ENCODE data around the gene ANXA5.
"Not testable (repeated sequence)": the region's sequence is repeated elsewhere in the genome, so short reads cannot be mapped to it uniquely, and the experiment has no call there.

Gene ANXA5

DNA sequence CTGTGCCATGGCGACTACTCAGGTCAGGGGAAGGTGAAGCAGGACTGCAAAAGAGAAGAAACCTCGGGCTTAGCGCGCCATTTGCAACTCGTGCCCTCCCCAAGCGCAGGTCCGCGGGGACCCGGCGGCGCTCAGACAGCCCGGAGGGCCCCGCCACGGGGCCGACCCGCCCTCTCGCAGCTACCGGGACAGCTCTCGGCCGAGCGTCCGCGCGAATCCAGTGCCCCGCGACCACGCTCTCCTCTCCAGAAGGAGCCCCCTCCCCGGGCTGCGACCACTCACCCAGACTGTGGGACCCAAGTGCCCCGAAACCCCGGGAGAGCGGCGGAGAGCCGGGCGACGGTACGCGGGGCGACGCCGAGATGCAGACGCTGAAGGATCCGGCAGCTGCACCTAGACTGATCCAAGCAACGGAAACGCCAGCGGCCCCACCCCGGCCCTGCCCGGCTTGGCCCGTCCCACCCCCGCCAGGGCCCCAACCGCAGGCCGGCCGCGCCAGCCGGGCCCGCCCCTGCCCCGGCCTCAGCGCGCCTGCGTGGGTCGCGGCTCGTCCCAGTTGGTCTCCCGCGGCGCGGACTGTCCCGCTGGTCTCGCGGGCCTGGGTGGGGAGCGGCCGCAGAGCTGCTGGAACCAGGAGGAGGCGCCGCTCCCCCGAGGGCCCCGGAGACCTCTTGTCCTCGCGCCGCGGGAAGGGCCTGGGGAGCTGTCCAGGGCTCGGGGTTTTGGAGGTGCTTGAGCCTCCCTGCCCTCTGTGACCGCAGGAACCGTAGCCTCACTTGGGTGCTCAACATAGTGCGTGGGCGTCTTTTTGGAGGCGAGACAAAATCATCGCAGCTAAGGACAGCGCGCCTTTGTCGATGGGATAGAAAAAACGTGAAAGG is at the start of gene ANXA5:
Gene ANXA5, minus strand, starts transcription at position 400 of the 881 bp plus-strand sequence. Its CDS starts 391 bp downstream, at position 9.
- Histone ChIP-seq H3K4me3 (peak within 1 kb of the TSS; percentile 84 to 97 (median 95)), H3K27ac (peak within 1 kb of the TSS; percentile 88 to 99 (median 97))

DNA sequence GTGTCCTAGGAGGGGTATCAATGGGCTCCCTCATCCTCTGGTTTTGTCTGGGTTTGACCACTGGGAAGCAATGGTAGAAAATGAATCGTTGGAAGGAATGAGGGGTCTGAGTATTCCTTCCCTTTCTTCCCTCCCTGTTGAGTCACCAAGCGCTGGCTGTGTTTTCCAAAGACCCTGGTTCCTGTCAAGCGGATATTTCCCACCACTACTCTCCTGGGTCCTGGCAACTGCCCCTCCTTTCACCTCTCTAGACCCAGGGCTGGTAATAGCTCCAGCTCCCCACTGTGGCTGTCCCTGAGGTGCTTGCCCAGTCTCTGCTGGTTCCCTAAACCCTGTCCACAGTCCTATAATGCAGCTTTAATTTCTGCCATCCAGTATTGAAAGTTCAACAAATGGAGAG is 46.0 kb upstream of the ANXA5 start:
- Histone ChIP-seq H3K27ac (no peak overlapping the region), H3K4me3 (no peak overlapping the region)

DNA sequence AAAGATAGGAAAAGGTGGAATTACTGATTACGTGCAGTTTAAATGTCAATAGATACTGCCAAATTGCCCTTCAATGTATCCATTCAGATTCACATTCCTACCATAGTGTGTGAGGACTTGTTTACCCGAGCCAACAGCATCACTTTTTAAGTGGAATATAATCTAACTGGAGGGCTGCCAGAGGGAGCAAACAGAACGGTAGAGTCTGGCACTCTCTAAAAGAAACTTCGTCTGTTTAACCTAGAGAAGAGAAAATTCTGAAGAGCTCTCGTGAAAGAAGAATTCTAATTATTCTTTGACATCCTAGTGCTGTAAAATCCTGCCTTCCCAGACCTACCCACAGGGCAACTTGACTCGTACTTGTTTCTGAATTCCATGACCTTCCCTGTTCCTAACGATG is 45.0 kb upstream of the ANXA5 start:
- H3K4me3 ChIP-seq: no peak overlapping the region
- H3K27ac ChIP-seq: no peak overlapping the region

DNA sequence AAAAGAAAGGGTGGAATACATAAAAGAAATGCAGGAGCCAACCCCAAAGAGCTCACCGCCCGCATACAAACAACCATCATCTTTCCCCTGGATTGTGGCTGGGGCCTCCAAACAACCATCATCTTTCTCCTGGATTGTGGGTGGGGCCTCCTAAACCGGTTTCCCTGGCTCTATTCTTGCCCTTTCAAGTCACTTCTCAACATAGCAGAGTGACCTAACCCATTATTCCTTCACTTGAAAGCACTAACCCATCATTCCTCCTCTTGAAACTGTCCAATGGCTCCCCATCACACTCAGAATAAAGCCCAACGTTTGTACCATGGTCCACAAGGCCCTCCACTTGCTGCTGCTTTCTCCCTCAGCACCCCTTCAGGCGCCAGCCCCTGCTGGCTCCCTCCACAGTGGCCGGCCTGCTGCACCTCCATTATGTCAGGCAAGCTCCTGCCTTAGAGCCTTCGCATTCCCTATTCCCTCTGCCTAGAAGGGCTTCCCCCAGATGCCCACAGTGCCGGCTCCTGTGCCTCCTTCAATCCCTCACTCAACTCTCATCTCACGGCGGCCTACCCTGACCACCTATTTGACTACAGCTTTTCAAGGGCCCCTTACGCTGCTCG is 44.1 kb upstream of the ANXA5 start:
- Histone ChIP-seq H3K27ac (no peak overlapping the region), H3K4me3 (no peak overlapping the region)

DNA sequence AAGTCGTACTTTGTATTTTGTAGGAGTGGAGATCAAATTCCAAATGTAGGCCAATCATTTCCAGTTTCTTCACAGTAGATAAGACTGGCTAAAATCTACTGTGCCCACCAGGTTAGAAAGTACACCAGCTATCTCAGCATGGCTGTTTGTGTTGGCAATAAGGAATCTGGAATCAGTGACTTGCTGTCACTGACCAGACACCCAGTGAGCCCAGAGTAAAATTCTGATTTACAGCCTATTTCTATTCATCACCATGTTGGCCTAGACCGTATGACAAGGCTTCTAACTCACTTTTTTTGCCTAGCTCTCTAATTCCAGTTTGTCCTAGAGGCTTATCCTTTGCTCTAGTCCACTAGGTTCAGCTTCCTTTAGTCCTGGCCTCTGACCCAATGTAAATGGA is 42.8 kb upstream of the ANXA5 start:
- Histone ChIP-seq H3K27ac (no peak overlapping the region), H3K4me3 (no peak overlapping the region)

DNA sequence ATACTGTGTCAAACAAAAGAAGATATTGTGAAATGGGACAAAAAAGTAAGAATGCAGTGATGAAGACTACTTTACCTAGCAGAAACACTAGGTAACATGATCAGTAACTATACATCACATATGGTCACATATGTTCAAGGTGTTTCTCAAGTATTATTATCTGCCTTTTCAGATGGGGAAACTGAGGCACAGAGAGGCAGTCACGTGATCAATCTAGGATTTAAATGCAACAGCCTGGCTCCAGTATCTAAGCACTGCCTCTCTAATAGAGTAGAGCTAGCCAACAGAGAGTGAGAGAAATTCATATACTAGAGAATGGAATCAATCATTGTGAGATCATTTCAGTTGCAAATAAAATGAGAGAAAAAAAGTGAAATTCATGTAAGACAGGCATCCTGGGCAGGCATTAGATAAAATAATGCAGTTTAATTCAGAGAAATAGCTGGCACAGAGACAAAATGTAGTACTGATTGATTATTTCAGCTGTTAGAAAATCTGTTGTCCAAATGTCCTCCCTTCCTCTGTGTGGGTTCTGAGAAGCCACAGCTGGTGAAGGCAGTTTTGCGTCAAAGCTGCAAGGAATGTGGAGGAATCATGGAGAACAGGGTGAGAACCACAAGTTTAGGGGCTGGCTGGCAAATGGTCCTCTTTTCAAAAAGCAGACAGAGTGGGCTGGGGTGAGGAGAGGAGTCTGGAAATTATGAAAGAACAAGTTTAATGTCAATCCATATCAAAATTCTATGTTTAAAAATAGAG is 42.2 kb upstream of the ANXA5 start:
- H3K4me3 ChIP-seq: no peak overlapping the region
- no peak overlapping the region for H3K27ac ChIP-seq

DNA sequence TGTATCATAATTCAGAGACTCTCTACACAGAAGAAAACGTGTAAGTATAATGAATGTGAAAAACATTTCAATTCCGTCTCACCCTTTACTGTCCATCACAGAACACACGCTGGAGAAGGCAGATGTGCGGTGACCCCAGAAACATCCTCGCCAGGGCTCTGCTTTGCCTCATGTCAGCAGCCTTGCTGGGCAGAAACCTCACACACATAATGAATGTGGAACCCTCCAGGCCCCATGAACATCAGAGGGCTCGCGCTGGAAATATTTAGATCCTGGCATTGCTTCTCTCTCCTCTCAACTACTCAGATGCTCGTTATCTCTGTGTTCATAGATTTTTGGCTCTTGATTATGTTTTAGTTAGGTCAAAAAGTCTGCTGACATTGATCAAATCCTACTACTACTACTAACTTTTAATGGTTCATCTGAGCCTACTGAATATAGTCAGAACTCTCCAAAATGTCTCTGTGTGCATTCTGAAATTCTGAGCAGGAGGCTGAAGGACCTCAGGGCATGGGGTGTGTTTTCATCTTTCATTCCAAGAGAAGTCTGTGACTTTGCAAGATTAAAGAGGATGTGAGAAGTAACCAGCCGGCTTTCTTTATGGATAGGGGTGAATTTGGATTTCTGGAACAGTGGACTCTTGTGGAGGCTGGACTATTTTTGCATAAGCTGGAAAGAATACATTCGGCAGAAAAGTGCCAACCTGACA is 41.2 kb upstream of the ANXA5 start:
- no peak overlapping the region for H3K27ac ChIP-seq
- H3K4me3 ChIP-seq: no peak overlapping the region

DNA sequence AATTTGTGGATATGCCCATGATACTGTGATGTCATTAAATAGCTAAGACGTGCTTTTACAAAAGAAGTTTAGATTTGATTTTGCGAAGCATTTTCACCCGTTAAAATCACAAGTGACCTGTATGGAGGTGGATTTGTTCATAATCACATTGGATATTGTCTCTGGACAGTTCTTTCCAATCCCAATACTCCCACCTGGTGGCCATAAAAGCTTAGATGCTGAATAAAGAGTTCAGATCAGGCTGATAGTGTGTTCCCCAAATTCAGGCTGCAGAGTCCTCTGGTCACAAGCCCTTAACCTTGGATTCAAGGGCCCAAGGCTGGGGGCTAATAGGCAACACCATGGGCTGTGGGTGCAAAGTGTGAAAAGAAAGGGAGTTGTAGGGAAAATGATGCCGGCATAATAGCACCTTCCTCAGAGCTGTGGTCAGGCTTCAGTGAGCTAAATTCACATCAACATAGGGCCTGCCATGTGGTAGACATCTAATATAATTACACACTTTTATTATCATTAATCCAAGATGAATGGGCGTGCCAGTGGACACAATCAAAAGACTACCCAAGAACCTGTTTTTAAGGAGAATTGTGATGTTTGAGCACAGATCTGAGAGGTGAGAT is 40.1 kb upstream of the ANXA5 start:
- Histone ChIP-seq H3K27ac (no peak overlapping the region), H3K4me3 (no peak overlapping the region)

DNA sequence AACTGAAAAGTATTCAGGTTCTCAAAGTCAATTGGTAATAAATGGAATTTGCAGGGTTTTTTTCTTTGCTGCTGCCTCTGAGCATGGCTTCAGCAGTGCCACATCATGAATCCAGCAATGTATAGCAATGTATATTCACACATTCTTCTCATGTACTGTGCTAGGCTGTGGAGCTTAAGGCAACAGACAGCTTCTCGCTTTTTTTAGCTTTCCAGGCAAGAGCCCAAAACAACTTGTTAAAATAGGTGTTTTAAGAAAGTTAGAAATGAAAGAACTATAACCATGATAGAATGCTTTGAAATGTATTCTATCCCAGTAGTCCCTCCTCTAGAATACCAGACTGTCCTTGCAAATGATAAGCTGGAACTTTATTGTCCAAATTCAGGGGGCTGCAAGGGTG is 37.8 kb upstream of the ANXA5 start:
- H3K4me3 ChIP-seq: no peak overlapping the region
- H3K27ac ChIP-seq: no peak overlapping the region

DNA sequence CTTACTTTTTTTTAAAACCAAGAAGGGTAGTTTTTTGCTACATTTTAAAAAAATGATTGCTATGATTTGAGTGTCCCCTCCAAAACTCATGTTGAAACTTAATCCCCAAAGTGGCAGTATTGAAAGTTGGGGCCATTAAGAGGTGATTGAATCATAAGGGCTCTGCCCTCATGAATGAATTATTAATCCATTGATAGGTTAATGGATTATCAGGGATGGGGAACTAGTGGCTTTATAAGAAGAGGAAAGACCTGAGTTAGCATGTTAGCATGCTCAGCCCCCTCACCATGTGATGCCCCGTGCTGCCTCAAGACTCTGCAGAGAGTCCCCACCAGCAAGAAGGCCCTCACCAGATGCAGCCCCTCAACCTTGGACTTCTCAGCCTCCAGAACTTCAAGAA is 37.2 kb upstream of the ANXA5 start:
- H3K4me3 ChIP-seq: no peak overlapping the region
- H3K27ac ChIP-seq: no peak overlapping the region

DNA sequence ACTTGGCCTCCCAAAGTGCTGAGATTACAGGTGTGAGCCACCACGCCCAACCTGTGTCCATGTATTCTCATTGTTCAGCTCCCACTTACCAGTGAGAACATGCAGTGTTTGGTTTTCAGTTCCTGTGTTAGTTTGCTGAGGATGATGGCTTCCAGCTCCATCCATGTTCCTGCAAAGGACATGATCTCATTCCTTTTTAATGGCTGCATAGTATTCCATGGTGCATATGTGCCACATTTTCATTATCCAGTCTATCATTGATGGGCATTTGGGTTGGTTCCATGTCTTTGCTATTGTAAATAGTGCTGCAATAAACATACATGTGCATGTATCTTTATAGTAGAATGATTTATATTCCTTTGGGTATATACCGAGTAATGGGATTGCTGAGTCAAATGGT is 33.0 kb upstream of the ANXA5 start:
- not testable (repeated sequence) for H3K4me3 ChIP-seq, H3K27ac ChIP-seq

DNA sequence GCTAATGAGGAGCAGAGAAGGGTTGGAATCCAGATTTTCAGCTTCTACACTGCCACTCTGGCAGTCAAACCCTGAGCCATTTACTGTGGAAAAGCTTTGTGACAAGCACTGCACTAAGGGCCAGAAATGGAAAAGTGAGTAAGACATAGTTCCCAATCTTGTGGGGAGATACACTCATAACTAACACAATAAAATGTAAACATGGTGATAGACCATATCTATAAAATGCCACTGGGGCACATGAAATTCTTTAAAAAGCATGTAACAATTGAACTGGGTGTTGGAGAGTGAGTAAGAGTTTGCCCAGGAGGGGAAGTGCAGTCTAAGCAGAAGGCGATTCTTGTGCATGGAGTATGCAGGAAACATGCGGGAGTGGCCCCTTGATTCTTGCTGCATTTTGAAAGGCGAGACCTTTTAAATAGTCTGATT is 32.0 kb upstream of the ANXA5 start:
- no peak overlapping the region for H3K4me3 ChIP-seq
- no peak overlapping the region for H3K27ac ChIP-seq

DNA sequence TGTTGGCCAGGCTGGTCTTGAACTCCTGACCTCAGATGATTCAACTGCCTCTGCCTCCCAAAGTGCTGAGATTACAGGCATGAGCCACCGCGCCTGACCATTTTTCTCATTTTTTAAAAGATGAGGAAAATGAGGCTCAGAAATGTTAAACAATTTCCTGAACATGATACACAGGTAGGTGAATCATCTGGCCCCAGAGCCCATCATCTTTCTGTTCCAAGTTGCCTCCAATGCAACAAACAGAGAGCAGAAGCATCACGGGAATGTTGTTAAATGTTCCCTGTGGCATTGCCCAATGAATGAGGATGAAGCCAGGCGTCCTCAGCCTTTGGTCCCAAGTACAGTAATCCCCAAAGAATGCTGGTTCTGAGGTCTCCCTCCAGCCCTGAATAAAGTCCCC is 31.3 kb upstream of the ANXA5 start:
- Histone ChIP-seq H3K27ac (no peak overlapping the region), H3K4me3 (no peak overlapping the region)

DNA sequence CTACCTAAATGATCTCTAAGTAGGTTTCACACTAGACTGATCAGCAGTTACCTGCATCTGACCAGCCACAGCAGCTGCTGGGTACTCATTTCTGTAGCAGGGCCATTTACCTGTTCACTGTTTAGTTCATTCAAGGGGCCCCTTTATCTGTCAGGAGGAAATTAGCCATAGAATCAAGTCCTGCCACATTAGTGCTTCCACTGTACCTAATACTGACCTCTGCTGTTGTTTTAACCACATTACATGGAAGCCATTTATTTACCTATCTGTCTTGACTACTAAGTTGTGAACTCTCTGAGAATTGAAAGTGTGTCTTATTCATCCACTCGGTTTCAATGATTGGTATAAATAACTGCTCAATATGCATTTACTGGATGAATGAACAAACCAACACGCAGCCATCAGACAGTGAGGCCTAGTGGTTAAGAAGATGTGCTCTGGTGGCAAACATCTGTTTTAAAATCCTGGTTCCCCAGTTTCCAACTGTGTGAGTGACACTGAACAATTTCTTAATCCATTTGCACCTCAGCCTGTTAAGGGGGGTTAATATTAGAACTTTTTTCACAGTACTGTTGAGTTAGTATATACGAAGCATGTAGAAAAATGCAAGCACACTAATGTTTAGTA is 30.0 kb upstream of the ANXA5 start:
- Histone ChIP-seq H3K4me3 (no peak overlapping the region), H3K27ac (no peak overlapping the region)

DNA sequence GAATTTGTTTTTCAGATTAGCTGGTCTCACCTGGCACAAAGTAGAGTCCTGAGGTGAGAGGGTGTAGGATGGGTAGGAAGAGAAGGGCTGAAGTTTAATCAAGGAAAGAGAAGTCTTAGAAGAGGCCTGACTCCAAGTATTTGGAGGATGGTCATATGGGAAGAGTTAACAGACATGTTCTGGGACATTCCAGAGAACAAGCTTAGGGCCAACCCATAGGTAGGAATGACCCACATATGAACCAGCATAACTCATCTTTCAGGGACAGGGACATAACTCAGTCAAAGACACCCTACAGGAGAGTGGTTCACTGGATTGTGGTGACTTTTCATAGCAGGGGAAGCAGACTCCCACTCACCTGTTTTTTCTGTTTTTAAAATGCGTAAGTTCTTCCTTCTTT is 27.9 kb upstream of the ANXA5 start:
- H3K27ac ChIP-seq: no peak overlapping the region
- H3K4me3 ChIP-seq: no peak overlapping the region

DNA sequence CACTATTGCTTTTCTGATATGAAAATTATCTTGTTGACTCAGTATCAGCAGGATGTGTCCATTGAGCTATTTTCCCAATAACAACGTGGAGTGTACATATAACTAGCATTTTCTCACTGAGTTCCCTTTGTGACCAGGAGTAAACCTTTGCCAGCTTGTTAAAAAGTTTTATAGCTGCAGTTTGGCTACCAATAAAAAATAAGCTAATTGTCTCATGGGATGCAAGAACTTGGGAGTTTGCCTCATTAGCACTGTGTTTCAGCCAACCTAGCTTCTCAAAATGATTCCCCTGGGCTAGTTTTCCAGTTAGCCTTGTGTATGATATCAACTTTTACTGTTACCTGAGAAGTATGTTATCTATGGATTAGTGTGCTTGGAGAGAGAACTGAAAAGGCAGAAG is 24.9 kb upstream of the ANXA5 start:
- no peak overlapping the region for H3K4me3 ChIP-seq
- H3K27ac ChIP-seq: no peak overlapping the region

DNA sequence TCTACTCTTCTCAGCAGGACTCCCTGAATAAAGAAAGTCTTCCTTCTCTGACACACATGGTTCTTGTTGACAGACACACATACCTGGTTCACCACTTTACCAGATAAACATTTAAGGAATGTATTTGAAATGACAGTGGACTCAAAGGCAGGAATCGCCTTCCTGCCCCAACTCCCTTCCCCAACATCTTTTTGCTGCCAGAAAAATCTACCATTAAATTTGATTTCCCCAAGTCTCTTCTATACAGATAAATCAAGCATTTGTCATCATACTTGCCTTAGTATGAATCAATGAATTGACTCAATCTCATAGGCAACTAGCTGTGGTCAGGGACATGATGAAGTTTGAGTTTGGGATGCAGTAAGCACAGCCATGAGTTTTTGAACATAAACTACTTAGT is 23.3 kb upstream of the ANXA5 start:
- H3K27ac ChIP-seq: no peak overlapping the region
- H3K4me3 ChIP-seq: no peak overlapping the region

DNA sequence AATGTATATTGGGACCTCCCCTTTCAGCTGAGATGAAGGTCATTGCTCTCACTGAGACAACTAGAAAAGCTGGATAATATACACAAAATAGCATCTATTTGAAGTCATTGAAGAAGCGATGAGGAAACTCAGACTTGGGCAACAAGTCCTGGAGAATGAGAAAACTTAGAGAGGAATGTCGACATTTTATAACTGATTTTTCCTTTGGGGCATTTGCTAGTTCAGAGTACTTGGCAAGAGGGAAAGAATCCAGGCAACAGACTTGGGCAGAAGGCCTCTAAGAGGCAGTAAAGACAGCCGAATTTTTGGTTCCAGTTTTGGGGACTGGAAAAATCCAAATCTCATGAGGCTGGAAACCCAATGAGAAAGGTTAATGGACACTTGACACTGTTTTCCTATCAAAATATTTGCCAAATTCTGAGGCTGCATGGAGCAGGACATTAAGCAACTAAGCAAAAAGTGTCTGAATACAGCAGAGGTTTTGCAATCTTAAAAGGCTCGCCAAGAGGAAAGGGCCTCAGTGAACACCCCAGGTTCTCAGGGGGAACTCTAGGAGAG is 21.0 kb upstream of the ANXA5 start:
- H3K4me3 ChIP-seq: no peak overlapping the region
- H3K27ac ChIP-seq: peak overlapping the region in 1 of 21 experiments; percentile 34

DNA sequence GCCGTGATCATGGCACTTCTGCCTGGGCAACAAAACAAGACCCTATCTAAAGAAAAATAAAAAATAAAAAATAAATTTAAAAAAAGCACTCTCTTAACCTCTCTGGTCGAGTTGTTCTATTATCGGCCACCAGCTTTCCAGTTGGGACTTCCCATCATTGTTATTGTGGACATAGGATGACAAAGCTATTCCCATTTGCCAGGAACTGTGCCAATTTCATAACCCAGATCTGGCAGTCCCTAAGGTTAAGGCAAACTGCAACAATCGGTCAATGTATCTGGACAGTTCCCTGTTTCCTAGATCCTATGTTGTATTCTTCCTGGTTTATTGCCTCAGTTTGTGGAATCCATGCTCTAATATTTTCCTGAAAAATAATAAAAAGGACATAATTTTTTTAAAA is 17.8 kb upstream of the ANXA5 start:
- Histone ChIP-seq H3K4me3 (no peak overlapping the region), H3K27ac (no peak overlapping the region)
